ENCODE data around the gene CYTH1.

GRCh38 chr17:78683408-78683961 lies 98.6 kb downstream of the CYTH1 start:
- TF ChIP-seq CTCF (IDR thresholded peaks at IDR 0.05 in 8 of 11, conservative IDR thresholded peaks at IDR 0.05 in 3 of 11) (no peak), POLR2A (IDR thresholded peaks at IDR 0.05) (no peak)

Measured in spleen (tissue), 7 donors.